ENCODE results near the gene METTL25B. TPM values are rescaled to one million over a fixed set of nuclear protein-coding genes. Genes with fewer than 3 reads are reported as not detected.

METTL25B gene
- total and polyA plus RNA-seq, 2 of the 13 experiments (the other 11 are each of a cell fraction or from before 2014, with no cell fraction given): 11.9 to 24.0 TPM

DNA sequence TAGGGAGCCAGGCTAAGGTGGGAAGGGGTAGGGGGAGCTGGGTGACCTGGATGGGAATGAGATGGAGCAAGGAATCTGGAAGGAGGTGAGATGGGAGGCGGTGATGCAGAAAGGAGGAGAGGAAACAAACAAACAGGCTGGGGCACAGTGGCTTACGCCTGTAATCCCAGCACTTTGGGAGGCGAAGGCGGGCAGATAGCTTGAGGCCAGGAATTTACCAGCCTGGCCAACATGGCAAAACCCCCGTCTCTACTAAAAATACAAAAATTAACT, 33.6 kb upstream of the METTL25B start:
- Histone ChIP-seq H3K4me1 (ENCODE audit: insufficient read depth, low read length) (peaks cover 34% of the 10 kb centered on the region), H3K9me3 (ENCODE audit: low read length) (no peaks in the 10 kb centered on the region), H3K79me2 (ENCODE audit: insufficient read depth, low read length) (no peaks in the 10 kb centered on the region), H3K4me2 (ENCODE audit: low read depth, low read length) (no peak overlapping the region), H3K27ac (ENCODE audit: extremely low read length, insufficient read depth, low read length) (no peak overlapping the region), H4K20me1 (ENCODE audit: insufficient read depth, low read length) (no peaks in the 10 kb centered on the region), H2AFZ (ENCODE audit: low read length) (no peak overlapping the region), H3K27me3 (ENCODE audit: control insufficient read depth in 1 of 2, insufficient read depth in 2 of 2, low read length in 2 of 2) (peaks cover 16 to 62% of the 10 kb centered on the region in 2 experiments), H3K9ac (ENCODE audit: insufficient read depth, low read depth, low read length) (no peak overlapping the region), H3K4me3 (replicated peaks in 1 of 3; ENCODE audit: insufficient read depth in 1 of 3, low read depth in 2 of 3, low read length in 3 of 3) (no peak overlapping the region), H3K36me3 (replicated peaks in 1 of 2; ENCODE audit: control insufficient read depth in 1 of 2, insufficient read depth in 2 of 2, low read length in 2 of 2) (no peaks in the 10 kb centered on the region)
- CTCF ChIA-PET (ENCODE audit: low intra/inter-chr PET ratio, low total read pairs): no interaction called here
- WGBS (ENCODE audit: low lambda C conversion rate): 55% methylated on average over 5 of the region's 5 CpGs
- DNase-seq (ENCODE audit: low spot score): no peak
- POLR2A ChIA-PET: interaction anchor here (0.5 kb wide), 1 partner anchor 32 kb away, joined by 3 read pairs; no protein-coding TSS in a partner anchor
- TF ChIP-seq, protein P1, sequence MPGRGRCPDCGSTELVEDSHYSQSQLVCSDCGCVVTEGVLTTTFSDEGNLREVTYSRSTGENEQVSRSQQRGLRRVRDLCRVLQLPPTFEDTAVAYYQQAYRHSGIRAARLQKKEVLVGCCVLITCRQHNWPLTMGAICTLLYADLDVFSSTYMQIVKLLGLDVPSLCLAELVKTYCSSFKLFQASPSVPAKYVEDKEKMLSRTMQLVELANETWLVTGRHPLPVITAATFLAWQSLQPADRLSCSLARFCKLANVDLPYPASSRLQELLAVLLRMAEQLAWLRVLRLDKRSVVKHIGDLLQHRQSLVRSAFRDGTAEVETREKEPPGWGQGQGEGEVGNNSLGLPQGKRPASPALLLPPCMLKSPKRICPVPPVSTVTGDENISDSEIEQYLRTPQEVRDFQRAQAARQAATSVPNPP (CRISPR knock-in tag; IDR thresholded peaks at IDR 0.05): no peak
- no peak for TF ChIP-seq ZNF335 (CRISPR knock-in tag; IDR thresholded peaks at IDR 0.05)
- no peak for TF ChIP-seq ZFP36L1 (CRISPR knock-in tag; IDR thresholded peaks at IDR 0.05)
- TF ChIP-seq, protein P2, sequence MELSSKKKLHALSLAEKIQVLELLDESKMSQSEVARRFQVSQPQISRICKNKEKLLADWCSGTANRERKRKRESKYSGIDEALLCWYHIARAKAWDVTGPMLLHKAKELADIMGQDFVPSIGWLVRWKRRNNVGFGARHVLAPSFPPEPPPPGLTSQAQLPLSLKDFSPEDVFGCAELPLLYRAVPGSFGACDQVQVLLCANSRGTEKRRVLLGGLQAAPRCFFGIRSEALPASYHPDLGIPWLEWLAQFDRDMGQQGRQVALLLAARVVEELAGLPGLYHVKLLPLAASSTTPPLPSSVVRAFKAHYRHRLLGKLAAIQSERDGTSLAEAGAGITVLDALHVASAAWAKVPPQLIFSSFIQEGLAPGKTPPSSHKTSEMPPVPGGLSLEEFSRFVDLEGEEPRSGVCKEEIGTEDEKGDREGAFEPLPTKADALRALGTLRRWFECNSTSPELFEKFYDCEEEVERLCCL (CRISPR knock-in tag; IDR thresholded peaks at IDR 0.05; ENCODE audit: borderline replicate concordance): no peak
- no peak for TF ChIP-seq FOXK2 (IDR thresholded peaks at IDR 0.05)
- TF ChIP-seq CENPX (CRISPR knock-in tag; IDR thresholded peaks at IDR 0.05): no peak
- no peak for TF ChIP-seq ZNF775 (CRISPR knock-in tag; IDR thresholded peaks at IDR 0.05; ENCODE audit: borderline replicate concordance)
- TF ChIP-seq RARG (CRISPR knock-in tag; IDR thresholded peaks at IDR 0.05; ENCODE audit: low read depth): no peak
- no peak for TF ChIP-seq FOXJ3 (CRISPR knock-in tag; IDR thresholded peaks at IDR 0.05; ENCODE audit: borderline replicate concordance)
- no peak for TF ChIP-seq ZSCAN22 (CRISPR knock-in tag; IDR thresholded peaks at IDR 0.05)
- TF ChIP-seq ARNT2 (CRISPR knock-in tag; IDR thresholded peaks at IDR 0.05; ENCODE audit: low read depth): no peak
- TF ChIP-seq AKAP8 (CRISPR knock-in tag; IDR thresholded peaks at IDR 0.05): no peak
- no peak for TF ChIP-seq ZNF235 (CRISPR knock-in tag; IDR thresholded peaks at IDR 0.05; ENCODE audit: borderline replicate concordance)
- TF ChIP-seq, protein P3, sequence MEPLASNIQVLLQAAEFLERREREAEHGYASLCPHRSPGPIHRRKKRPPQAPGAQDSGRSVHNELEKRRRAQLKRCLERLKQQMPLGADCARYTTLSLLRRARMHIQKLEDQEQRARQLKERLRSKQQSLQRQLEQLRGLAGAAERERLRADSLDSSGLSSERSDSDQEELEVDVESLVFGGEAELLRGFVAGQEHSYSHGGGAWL (CRISPR knock-in tag; IDR thresholded peaks at IDR 0.05): no peak
- no peak for TF ChIP-seq RAD51 (IDR thresholded peaks at IDR 0.05; ENCODE audit: borderline replicate concordance)
- in situ Hi-C loops (cut with HindIII; ENCODE audit: extremely low pct_ligation_motif_present, low pct_unique_long_range_greater_than_20kb): loop anchor here (10.0 kb wide), 2 partner anchors 170 to 230 kb away; partner anchors contain the start of genes LRRC71 and NTRK1
- no peak for FAIRE-seq
- intact Hi-C loops (cut with micrococcal nuclease; ENCODE audit: unreplicated experiment): no loop called here
- ATAC-seq: no peak
- no TSS peak for BruUV-seq (replicated peaks)

Data from HepG2 (cell line).